NCI-H510A (cell line): ENCODE results near the gene RAD18.

ENCODE experiments used
- DNase-seq: peaks from one replicate; lab custom pipeline; 2025; lab: John Stamatoyannopoulos, UW

Gene RAD18

DNA sequence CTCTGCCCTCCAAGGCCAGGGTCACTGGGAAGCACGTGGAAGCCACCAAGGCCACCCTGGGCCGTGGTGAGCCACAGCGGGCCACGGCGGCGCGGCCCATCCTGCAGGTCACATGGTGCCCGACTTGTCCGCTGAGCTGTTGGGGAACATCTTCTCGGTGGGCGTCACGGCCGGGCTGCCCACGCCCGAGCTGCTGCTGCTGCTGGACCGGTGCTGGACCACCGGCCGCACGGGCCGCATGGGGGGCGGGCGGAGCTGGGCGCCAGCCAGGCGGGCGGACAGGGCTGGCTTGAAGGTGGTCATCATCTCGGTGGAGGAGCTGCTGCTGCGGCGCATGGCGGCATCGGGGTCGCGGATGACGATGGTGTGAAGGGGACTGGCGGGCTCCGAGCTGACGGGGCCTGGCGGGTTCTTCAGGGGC, 22.1 kb upstream of the RAD18 start:
- DNase-seq = no peak

DNA sequence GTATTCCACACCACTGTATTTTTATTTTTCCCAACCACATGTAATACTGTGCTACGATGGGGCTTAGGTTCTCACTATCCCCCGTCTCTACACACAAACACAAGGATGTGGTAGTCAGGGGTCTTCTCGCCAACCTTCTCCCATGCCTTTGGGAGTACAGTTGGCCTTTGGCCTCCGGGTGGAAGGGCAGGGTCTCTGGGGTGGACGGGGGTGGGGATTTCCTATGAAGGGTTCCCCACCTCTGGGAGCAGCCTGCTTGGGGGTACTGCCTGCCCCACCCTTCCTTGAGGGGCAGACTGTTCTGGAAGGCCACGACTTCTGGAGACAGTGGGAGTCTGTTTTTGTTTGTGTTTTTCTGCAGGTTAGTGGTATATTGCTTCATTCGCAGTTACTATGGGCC, 21.3 kb upstream of the RAD18 start:
- DNase-seq = no peak

DNA sequence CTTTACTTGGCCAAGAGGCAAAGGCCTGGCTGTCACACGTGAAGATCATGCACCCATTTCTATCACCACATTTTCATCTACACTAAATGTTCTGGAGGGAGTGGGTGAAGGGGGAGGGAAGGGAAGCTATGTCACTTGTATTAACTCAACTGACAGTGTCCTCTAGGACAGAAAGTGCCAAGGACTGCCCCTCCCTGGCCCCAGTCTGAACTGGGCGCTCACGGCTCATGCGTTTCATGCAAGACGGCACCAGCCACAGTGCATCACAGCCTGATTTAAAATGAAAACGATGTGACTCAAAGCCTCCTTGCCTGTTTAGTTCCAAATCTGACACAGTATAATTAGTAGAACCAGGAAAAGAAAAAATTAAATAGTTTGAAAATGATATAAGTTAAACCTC, 20.8 kb upstream of the RAD18 start:
- no peak for DNase-seq

DNA sequence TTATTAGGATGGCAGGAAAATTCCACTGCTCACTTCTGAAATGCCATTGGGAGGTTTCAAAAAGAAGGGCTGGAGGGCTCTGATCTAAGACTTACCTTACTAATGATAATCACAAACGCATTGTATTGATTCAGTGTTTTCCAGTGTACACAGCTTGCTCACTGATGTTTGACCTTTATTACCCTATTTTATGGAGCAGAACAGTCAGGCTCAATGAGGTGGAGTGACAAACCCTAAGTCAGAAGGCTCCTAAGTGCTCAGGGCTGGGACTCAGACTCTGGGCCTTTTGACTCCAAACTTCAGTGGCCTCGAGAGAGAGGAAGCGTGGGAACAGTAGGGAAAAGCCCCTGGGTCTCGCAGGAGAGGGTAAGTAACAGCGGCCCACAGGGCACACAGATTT, 20.3 kb upstream of the RAD18 start:
- DNase-seq = no peak

DNA sequence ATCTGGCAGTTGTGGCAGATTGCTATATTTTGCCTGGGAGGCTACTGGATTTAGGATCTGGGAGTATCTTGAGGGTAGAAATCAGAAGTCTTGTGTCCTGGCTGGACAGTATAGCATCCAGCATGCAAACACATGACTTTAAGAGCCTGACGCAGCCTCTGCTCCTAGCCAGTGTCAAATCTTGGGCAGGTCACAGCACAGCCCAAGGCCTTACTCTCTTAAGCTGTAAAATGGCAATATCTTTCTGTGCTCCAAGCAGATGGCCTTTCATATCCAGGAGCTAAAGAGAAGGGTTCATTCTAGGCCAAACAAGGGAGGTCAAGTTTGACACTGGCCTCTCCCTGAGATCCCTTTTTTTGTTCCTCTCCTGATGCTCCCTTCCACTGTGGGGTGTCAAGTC, 19.8 kb upstream of the RAD18 start:
- DNase-seq = no peak

DNA sequence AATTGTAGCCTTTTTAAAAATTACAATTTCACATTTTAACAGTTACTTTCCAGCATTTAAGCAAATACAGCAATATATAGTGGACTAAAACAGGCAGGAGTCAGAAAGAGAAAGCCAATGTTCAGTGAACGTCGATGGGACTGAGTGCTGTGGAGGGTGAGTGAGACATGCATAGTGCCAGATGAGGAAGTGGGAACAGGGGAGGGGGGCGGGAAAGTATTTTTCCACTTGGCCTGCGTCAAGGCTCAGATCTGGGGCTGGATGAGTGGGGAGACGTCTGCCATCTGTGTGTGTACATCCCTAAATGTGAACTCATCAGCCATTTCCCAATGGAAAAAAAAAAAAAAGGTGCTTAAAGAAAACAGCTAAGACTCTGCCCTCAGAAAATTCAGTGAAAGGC, 19.2 kb upstream of the RAD18 start:
- DNase-seq = no peak

DNA sequence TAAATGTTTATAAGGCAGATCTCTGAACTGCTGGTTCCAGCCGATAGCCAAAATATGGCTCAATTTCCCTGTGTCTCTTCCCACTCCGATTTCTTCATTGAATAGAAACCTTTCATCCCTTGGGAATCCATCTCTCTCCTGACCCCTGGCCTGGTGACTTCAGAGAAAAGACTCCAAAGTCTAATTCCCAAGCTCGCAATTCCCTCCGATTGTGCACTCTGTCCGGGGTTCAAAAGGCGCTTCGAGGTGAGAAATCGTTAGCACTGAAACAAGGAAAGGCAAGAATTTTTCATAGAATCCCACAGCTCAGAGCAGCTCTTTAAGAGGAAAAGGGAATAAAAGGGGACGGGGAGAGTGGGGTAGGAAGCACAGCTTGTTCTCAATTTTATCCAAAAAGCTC, 18.4 kb upstream of the RAD18 start:
- DNase-seq = no peak

DNA sequence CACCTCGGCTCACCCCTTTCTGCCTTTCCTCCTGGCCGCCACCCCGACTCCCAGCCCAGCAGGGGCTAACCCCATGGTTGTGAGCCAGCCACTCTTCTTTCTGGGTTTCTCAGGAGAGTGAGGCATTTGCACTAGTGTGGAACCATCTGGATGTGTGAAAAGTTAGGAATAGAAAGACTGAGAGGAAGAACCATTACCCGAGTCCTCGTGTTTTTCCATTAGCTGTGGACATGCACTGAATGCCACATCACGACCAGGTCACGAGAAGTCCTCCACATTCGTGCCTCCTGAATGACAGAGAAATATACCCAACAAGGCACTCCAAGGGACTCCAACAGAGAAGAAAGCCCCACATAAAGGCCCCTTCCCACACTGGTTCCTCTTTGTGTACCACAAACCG, 18.0 kb upstream of the RAD18 start:
- no peak for DNase-seq

DNA sequence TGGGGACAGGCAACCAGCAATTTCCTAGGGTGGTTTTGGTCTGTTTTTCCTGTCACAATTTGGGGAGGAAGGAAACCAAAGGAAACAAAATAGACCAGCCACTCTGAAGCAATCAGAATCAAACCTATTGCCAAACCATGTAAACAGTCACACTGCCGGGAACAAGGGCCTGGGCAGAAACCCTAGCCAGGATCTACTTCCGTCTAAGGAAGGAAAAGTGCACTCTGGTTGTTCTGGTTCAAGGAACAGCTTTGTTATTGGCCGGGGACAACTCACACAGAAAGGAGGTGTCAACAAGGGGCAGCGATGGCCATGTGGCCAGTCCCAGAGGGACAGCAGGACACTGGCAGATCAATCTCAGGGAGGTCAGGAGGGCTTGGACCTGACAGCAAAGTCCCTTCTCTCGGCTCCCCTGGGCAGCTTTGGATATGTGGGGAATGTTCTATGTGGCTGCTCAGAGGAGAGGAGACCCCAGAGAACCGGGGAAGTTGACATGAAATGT, 17.5 kb upstream of the RAD18 start:
- no peak for DNase-seq

DNA sequence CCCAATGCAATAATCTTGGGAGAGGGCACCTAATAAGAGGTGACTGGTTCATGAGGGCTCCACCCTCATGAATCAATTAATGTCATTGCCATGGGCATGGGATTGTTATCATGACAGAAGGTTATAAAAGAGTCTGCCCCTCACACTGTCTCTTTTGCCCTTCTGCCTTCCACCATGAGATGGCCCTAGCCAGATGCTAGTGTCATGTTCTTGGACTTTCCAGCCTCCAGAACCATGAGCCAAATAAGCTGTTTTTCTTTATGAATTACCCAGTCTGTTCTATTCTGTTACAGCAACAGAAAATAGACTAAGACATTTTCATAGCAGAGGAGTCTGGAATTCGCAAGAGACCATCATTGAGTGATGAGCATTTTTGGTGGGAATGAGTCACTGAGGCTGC, 16.0 kb upstream of the RAD18 start:
- DNase-seq = no peak

DNA sequence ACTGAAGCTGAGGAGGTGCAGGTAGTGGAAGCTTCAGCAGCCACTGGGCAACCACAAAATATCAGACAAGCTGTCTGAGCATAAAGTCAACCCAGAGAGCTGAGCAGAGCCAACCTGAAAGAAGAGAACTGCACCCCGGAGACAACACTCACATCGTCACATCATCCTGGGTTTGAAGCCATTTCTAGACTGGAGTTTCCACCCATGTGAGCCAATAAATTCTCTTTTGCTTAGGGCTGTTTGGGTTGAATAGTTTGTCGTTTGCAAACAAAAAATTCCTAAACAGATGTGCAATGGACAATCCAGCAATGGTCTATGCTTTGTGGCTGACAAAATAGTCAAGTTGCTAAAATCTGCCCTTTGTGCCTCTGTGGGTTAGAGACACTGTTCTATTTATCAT, 15.3 kb upstream of the RAD18 start:
- DNase-seq = no peak

DNA sequence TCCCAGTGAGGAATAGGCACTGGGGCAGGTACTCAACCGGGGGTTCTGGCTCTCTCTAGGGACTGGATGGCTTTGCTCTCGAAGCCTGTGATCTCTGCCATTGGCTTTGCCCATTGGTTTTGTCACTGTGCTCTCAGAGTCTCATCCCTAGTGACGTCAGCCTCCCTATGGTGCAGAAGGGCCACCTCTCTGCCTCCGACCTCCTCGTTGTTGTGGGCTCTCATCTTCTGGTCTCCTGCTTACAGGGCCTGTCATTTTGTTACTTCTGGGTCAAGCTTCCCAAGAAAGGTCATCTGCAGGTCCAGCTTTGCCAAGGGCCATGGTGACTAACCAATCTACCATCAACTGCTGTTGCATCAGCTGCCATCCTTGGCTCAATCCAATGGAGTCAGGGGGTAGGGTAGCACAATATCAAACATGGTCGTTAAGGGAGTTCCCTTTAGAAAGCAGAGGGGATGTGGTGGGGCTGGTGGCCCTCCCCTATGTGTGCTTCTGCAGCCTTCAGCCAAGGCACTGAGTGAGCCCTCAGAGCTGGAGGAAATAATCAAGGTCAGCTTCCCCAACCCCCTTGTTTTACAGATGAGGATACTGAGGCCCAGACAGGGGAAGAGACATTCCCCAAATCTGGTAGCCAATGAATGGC, 13.4 kb upstream of the RAD18 start:
- no peak for DNase-seq

DNA sequence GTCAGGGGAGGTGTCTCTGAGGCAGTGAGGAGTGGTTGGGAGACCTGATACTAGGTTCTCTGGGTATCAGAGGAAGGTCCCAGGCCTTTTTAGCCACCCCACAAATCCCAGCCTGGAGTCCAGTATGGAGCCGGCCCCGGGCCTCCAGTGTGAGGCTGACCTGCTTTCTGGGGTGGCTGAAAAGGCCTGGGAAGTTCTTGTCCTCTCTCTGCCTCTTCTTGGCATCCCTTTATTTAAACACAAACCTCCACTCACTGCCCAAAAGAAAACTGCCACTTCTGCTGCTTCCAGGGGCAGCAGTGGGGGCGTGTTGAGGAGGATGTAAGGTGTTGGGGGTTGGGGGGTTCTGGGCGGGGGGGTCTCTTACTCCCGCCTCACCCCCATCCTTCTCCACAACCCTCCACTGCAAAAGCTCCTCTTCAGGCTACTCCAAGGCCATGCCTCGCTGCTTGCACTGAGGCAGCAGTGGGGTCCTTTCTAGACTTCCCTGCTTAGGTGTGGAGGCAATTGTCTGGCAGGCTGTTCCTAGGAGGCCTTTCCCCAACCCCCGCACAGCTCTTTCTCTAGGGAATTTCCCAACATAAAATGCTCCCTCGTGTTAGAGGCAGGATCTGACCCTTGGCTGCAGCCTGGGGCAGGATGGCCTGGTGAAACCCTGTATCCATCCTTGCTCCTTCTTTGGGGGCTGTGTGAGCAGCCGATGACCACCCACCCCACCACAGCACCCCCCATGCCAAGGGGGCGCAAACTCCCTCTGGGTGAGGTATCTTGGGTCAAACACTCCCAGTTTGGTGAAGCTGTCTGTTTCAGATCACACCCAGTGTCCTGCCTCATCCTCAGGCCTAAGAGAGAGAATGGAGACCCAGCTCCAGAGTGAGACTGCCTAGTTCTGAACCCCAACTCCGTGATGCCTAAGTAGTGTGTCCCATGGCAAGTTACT, 12.1 kb upstream of the RAD18 start:
- DNase-seq = no peak

DNA sequence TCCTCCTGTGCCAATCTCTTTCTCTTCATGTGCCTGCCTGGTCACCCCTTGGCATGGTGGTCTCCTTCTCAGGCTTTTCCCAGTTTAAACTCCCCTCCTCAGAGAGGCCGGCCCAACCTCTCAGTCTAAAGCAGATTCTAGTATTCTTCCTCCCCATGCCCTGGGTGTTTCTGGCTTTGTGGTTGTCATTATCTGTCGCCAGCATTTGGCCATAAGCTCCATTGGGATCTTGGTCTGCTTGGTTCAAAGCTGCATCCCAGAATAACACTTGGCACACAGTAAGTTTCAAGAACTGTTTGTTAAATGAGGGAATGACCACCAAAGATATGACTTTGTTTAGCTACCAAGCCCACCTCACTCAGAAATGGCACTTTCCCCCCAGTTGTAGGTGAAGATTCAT, 11.2 kb upstream of the RAD18 start:
- DNase-seq = no peak

DNA sequence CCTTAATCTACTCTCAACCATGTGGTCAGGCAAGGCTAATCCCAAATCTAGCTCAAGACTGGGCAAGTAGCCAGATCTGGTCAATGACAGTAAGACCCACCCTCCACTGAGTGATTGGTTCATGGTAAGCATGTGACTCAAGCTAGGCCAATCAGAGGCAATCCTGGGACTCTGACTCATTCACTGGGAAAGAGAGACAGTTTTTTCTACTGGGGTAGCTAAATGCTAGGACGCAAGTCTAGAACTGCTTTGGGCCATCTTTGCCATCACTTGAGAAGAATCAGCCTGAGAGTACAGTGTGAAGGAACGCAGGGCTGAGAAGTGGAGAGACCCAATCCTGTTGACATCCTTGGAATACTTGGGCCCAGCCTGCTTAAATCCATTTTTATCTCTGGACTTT, 9.4 kb upstream of the RAD18 start:
- no peak for DNase-seq

DNA sequence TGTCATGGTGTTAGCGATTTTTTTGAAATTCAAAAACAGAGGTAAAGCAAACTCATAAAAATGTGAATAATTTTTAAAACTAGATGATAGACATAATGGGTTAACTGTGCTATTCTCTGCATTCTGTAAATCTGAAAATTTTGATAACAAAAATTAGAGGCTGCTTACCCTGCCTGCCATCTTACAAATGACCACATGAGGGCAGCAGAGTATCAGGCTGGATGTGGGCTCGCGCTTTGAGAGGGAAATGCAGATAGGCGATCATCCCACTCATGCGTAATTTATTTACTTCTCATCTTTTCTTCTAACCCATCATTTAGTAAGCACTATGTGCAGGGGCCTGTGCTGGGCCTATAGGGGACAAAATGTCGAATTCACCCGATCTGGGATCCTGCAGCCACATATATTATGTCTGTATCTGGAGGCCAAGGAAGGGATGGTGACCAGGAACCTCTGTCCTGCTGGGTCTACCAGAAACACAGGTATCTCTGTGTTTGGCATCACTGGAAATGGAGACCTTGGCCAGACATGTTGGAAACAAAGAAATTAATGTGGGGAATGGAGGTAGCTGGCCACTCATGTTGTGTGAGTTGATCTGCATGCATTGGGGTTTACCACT, 7.8 kb upstream of the RAD18 start:
- no peak for DNase-seq

DNA sequence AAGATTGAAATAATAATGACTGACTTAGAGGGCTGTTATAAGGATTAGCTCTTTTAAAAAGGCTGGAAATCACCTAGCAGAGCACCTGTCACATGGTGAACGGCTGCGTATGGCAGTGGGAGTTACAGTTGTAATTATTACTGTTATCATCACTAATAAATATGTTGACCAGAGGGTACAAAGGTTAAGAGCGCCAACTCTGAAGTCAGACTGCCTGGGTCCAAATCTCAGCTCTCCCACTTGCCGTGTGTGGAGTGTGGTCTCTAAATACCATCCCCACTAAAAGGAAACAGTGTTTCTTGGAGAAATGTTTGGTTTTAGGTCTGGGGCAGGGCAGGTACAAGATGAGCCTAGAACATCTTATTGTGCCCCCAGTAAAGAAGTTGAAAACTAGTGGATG, 6.0 kb upstream of the RAD18 start:
- no peak for DNase-seq

DNA sequence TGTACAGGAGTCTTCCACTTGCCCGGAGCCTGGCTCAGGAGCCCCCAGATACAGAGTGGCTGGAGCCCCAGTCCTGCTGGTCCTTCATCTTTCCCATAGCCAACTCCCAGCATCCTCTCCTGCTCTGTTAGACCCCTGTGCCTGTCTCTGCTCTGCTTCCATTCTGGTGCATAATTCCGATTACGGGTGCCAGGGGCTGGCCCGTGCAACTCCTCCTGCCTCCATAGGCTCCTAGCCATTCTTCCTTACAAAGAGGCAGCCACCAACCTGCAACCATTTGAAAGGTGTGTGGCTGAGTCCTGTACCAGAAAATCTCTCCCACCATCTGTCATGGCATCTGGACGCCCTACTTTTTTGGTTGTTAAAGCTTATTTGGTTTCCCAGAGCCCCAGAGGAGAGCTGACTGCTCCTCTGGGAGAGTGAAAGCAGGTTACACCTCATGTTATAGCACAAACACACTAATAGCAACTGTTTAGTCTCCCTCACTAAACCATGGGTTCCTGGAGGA, 5.2 kb upstream of the RAD18 start:
- no peak for DNase-seq

DNA sequence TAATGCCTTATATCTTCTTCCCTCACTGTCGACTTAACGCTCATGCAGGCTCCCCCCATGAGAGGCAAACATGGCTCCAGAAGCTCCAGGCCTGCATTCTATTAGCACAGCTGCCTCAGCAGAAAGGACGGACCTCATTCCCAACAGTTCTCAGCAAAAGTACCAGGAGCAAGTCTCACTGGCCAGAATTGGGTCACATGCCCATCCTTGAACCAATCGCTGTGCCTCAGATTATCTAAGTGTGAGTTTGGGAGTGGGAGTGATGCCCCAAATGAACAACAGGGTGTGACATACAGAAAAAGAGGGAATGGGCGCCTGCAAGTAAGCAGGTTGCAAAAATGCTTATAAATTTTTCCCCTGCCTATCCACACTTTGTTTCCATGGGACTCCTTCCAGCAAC, 4.3 kb upstream of the RAD18 start:
- DNase-seq = no peak

DNA sequence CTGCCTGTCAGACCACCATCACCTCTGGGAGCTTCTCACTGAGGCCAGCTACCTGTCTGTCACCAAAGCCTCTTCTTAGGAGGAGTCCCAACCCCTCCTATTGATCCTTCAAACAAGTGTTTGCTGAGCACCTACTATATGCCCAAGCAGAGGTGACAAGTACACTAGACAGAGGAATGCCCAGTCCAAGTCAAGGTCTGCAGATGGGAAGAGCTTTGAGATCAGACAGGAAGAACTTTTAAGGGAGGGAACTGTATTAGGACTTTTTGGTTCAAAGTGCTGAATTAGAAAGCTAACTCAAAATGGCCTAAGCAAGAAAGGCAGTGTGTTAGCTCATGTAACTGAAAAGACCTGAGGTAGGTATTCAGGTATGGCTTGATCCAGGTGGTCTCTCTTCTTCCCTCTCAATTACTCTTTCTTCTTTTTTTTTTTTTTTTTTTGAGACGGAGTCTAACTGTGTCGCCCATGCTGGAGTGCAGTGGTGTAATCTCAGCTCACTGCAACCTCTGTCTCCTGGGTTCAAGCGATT, 3.6 kb upstream of the RAD18 start:
- DNase-seq = no peak

DNA sequence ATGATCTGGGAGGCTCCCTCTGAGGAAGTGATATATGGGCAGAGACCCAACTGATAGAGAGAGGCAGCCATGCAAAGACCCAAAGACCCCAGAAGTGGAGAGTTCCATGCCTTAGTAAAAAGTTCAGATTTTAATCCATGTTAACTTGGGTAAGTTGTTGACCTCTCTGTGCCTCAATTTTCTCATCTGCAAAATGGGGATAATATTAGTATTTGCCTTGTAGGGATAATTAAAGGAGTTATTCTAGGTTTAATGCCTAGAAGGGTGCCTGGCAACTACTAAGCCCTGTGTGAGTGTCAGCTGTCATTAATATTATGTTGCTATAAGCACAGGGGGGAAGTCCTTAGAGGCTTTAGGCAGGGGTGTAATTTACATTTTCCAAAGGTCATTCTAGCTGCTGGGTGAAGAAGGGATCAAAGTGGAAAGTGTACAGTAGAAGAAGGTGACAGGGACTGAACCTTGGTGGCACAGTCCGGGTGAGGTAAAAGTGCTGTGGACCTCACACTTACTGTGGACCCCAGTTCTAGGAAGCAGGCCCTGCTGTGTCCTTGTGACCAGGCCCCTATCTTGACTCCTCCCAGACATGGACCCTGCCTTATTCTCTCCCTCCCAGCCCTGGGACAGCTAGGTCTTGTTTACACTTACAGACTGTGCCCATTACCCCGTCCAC, 3.0 kb upstream of the RAD18 start:
- DNase-seq = no peak
